ENCODE results near the gene CHMP6.

The CHMP6 gene
- total RNA-seq, result 21.6 to 29.7 (median 27.1) reads per million in 3 experiments

GRCh38 chr17:80991645-80992076 lies at the start of gene CHMP6:
TSS of gene CHMP6 (plus strand) at chr17:80991841. CDS start at chr17:80991919, 78 bp downstream.
- peak; percentile 70 for DNase-seq

- no peak for DNase-seq
Observed at GRCh38 chr17:80942423-80943345, 49.0 kb upstream of the CHMP6 start.

GRCh38 chr17:80943346-80944145 lies 48.1 kb upstream of the CHMP6 start:
- DNase-seq, result no peak

GRCh38 chr17:80944326-80944725 lies 47.3 kb upstream of the CHMP6 start:
- DNase-seq, result no peak

GRCh38 chr17:80945736-80946135 lies 45.9 kb upstream of the CHMP6 start:
- DNase-seq, result no peak

- no peak for DNase-seq
Observed at GRCh38 chr17:80946449-80946848, 45.2 kb upstream of the CHMP6 start.

- DNase-seq, result no peak
Observed at GRCh38 chr17:80947200-80947940, 44.3 kb upstream of the CHMP6 start.

GRCh38 chr17:80948019-80948975 lies 43.3 kb upstream of the CHMP6 start:
- DNase-seq, result no peak

GRCh38 chr17:80948976-80949450 lies 42.6 kb upstream of the CHMP6 start:
- no peak for DNase-seq

- DNase-seq, result no peak
Observed at GRCh38 chr17:80949451-80950421, 41.9 kb upstream of the CHMP6 start.

- DNase-seq, result no peak
Observed at GRCh38 chr17:80950466-80951120, 41.0 kb upstream of the CHMP6 start.

- no peak for DNase-seq
Observed at GRCh38 chr17:80951121-80952090, 40.2 kb upstream of the CHMP6 start.

GRCh38 chr17:80952291-80952690 lies 39.4 kb upstream of the CHMP6 start:
- DNase-seq, result no peak

- no peak for DNase-seq
Observed at GRCh38 chr17:80953471-80954315, 37.9 kb upstream of the CHMP6 start.

- DNase-seq, result no peak
Observed at GRCh38 chr17:80955078-80955477, 36.6 kb upstream of the CHMP6 start.

- DNase-seq, result no peak
Observed at GRCh38 chr17:80955671-80956280, 35.9 kb upstream of the CHMP6 start.

Measured in central memory CD4-positive, alpha-beta T cell (primary cell).